ENCODE results near the gene C1QL4. TPM values are rescaled to one million over a fixed set of nuclear protein-coding genes. Genes with fewer than 3 reads are reported as not detected.
A peak's percentile ranks its signal among the peaks of the same experiment; 100 is the strongest.

C1QL4 gene
- polyA plus RNA-seq, 1 donor from 2014 or later: 13.7 TPM

GRCh38 chr12:49335955-49336644 lies 888 bp downstream of the C1QL4 start:
- H3K9ac ChIP-seq (ENCODE audit: low read length): peak overlapping the region; percentile 58
- H3K79me2 ChIP-seq (replicated peaks; ENCODE audit: insufficient read depth, low read length): no peaks in the 10 kb centered on the region
- no peaks in the 10 kb centered on the region for H3K9me2 ChIP-seq (ENCODE audit: insufficient read depth, low read length)
- H4K20me1 ChIP-seq (ENCODE audit: insufficient read depth): no peaks in the 10 kb centered on the region
- H3K4me2 ChIP-seq (ENCODE audit: low read length): no peak overlapping the region
- H3F3A ChIP-seq (ENCODE audit: insufficient read depth, low read length, poor library complexity, severe bottlenecking): no peaks in the 10 kb centered on the region
- H3K36me3 ChIP-seq (ENCODE audit: insufficient read depth, low read length): no peaks in the 10 kb centered on the region
- no peak overlapping the region for H3K27ac ChIP-seq (ENCODE audit: low read length)
- peaks cover 82% of the 10 kb centered on the region for H3K27me3 ChIP-seq (ENCODE audit: insufficient read depth, low read depth, low read length)
- no peaks in the 10 kb centered on the region for H3K9me3 ChIP-seq (ENCODE audit: low read length)
- peak overlapping the region; percentile 69 for H3K4me3 ChIP-seq (ENCODE audit: low read length)
- no peak overlapping the region for H2AFZ ChIP-seq (ENCODE audit: low read depth, low read length)
- TF ChIP-seq CTCF (IDR thresholded peaks at IDR 0.05; ENCODE audit: poor library complexity, severe bottlenecking) (no peak), EZH2 (IDR thresholded peaks at IDR 0.05; ENCODE audit: borderline replicate concordance, insufficient read depth, low read length, poor library complexity, severe bottlenecking) (no peak), TAF1 (IDR thresholded peaks at IDR 0.05; ENCODE audit: low read depth) (no peak), SMC3 (conservative IDR thresholded peaks at IDR 0.05; ENCODE audit: poor library complexity) (no peak), POLR2AphosphoS5 (IDR thresholded peaks at IDR 0.05) (no peak), MXI1 (conservative IDR thresholded peaks at IDR 0.05; ENCODE audit: poor library complexity, severe bottlenecking) (no peak), RAD21 (conservative IDR thresholded peaks at IDR 0.05) (no peak), EP300 (conservative IDR thresholded peaks at IDR 0.05; ENCODE audit: poor library complexity, severe bottlenecking) (no peak)
- TF ChIP-seq, protein P1, sequence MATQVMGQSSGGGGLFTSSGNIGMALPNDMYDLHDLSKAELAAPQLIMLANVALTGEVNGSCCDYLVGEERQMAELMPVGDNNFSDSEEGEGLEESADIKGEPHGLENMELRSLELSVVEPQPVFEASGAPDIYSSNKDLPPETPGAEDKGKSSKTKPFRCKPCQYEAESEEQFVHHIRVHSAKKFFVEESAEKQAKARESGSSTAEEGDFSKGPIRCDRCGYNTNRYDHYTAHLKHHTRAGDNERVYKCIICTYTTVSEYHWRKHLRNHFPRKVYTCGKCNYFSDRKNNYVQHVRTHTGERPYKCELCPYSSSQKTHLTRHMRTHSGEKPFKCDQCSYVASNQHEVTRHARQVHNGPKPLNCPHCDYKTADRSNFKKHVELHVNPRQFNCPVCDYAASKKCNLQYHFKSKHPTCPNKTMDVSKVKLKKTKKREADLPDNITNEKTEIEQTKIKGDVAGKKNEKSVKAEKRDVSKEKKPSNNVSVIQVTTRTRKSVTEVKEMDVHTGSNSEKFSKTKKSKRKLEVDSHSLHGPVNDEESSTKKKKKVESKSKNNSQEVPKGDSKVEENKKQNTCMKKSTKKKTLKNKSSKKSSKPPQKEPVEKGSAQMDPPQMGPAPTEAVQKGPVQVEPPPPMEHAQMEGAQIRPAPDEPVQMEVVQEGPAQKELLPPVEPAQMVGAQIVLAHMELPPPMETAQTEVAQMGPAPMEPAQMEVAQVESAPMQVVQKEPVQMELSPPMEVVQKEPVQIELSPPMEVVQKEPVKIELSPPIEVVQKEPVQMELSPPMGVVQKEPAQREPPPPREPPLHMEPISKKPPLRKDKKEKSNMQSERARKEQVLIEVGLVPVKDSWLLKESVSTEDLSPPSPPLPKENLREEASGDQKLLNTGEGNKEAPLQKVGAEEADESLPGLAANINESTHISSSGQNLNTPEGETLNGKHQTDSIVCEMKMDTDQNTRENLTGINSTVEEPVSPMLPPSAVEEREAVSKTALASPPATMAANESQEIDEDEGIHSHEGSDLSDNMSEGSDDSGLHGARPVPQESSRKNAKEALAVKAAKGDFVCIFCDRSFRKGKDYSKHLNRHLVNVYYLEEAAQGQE (IDR thresholded peaks at IDR 0.05; ENCODE audit: borderline replicate concordance): no peak

DNA sequence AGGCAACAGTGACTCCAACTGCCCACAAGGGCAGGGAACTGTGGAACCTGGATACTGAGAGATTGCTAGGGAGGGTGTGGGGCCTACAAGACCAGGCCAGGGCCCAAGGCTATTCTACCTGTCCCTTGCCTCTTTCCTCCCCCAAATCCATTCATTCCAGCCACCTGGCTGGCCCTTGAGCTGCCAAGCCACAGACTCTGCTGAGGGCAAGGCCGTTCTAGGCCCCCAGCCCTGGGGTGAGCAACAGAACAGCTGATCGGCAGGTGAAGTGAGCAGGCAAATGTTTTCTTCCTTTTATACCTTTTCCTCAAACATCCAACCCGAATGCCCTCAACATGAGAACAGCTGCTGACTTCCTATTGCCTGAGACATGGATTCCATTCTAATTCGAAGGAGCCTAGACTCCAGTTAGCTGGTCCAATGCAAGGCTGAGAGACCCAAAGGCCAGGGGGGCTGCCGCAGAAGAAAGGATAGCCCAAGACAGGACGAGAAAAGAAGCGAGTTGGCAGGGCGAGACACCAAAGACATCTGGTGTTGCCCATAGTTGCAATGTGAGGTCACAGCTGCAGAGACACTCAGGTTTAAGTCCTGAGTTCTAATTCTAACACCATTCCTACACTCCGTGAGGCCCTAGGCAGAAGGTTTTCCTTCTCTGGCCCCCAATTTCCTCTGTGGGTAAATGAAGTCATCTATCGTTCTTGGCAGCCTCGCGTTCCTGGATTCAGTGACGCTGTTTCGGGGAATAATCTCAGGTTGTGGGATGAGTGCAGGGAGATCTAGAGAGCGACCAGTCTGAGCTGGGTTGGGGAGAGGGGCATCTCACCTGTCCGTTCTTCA lies 1.7 kb downstream of the C1QL4 start:
- Histone ChIP-seq H3K27me3 (ENCODE audit: insufficient read depth, low read depth, low read length) (peaks cover 74% of the 10 kb centered on the region), H3K36me3 (ENCODE audit: insufficient read depth, low read length) (no peaks in the 10 kb centered on the region), H3K27ac (ENCODE audit: low read length) (no peak overlapping the region), H3K9me3 (ENCODE audit: low read length) (no peaks in the 10 kb centered on the region), H3K9ac (ENCODE audit: low read length) (no peak overlapping the region), H2AFZ (ENCODE audit: low read depth, low read length) (no peak overlapping the region), H3K4me2 (ENCODE audit: low read length) (no peak overlapping the region), H3F3A (ENCODE audit: insufficient read depth, low read length, poor library complexity, severe bottlenecking) (no peaks in the 10 kb centered on the region), H3K4me3 (ENCODE audit: low read length) (no peak overlapping the region), H4K20me1 (ENCODE audit: insufficient read depth) (no peaks in the 10 kb centered on the region), H3K9me2 (ENCODE audit: insufficient read depth, low read length) (no peaks in the 10 kb centered on the region), H3K79me2 (replicated peaks; ENCODE audit: insufficient read depth, low read length) (no peaks in the 10 kb centered on the region)
- TF ChIP-seq EP300 (conservative IDR thresholded peaks at IDR 0.05; ENCODE audit: poor library complexity, severe bottlenecking): no peak
- no peak for TF ChIP-seq CTCF (IDR thresholded peaks at IDR 0.05; ENCODE audit: poor library complexity, severe bottlenecking)
- TF ChIP-seq POLR2AphosphoS5 (IDR thresholded peaks at IDR 0.05): no peak
- TF ChIP-seq SMC3 (conservative IDR thresholded peaks at IDR 0.05; ENCODE audit: poor library complexity): no peak
- TF ChIP-seq EZH2 (IDR thresholded peaks at IDR 0.05; ENCODE audit: borderline replicate concordance, insufficient read depth, low read length, poor library complexity, severe bottlenecking): no peak
- TF ChIP-seq, protein P1 (IDR thresholded peaks at IDR 0.05; ENCODE audit: borderline replicate concordance): no peak
- no peak for TF ChIP-seq TAF1 (IDR thresholded peaks at IDR 0.05; ENCODE audit: low read depth)
- no peak for TF ChIP-seq MXI1 (conservative IDR thresholded peaks at IDR 0.05; ENCODE audit: poor library complexity, severe bottlenecking)
- no peak for TF ChIP-seq RAD21 (conservative IDR thresholded peaks at IDR 0.05)
